ENCODE measurements around the gene SLC30A2.

Gene SLC30A2

DNA sequence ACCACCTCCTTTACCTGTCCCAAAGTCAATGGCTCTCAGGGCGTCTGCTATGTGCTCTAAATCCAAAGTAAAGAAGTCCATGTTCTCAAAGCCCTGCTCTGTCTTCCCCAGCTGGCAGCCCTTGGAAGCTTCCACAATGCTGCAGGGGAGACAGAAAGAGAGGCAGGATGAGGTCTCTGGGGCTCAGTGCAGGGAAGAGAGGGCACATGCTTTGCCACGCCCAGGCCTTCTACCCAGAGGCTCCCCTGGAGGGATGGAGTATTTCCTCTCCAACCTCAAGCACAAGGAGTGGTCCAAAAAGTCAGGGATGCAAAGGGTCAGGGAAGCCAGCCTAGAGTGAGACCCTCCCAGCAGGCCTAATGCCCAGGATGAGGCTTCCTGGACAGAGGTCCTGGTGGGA, 11.3 kb upstream of the SLC30A2 start:
- Histone ChIP-seq H3K27me3 (ENCODE audit: insufficient read depth, low read length) (0 out of 2 replicates have a peak, but pooled peaks cover 11% of the 10 kb centered on the region), H3K79me2 (ENCODE audit: insufficient read depth, low read length) (no peaks in the 10 kb centered on the region), H3K9me2 (ENCODE audit: low read depth, low read length) (no peaks in the 10 kb centered on the region), H3K4me2 (ENCODE audit: low read length) (no peak overlapping the region), H3K4me3 (ENCODE audit: low read depth, low read length, poor library complexity, severe bottlenecking) (no peak overlapping the region), H4K20me1 (ENCODE audit: insufficient read depth, low read length) (no peaks in the 10 kb centered on the region), H3K36me3 (ENCODE audit: insufficient read depth, low read length) (no peaks in the 10 kb centered on the region), H3K4me1 (ENCODE audit: insufficient read depth, low read length, severe bottlenecking) (no peaks in the 10 kb centered on the region), H3F3A (ENCODE audit: insufficient read depth, low read length) (no peaks in the 10 kb centered on the region), H3K9me3 (ENCODE audit: low read length) (no peaks in the 10 kb centered on the region), H3K27ac (ENCODE audit: low read depth, low read length, poor library complexity, severe bottlenecking) (no peak overlapping the region), H2AFZ (ENCODE audit: low read length) (no peak overlapping the region), H3K9ac (ENCODE audit: low read length) (no peak overlapping the region)
- TF ChIP-seq, protein P1, sequence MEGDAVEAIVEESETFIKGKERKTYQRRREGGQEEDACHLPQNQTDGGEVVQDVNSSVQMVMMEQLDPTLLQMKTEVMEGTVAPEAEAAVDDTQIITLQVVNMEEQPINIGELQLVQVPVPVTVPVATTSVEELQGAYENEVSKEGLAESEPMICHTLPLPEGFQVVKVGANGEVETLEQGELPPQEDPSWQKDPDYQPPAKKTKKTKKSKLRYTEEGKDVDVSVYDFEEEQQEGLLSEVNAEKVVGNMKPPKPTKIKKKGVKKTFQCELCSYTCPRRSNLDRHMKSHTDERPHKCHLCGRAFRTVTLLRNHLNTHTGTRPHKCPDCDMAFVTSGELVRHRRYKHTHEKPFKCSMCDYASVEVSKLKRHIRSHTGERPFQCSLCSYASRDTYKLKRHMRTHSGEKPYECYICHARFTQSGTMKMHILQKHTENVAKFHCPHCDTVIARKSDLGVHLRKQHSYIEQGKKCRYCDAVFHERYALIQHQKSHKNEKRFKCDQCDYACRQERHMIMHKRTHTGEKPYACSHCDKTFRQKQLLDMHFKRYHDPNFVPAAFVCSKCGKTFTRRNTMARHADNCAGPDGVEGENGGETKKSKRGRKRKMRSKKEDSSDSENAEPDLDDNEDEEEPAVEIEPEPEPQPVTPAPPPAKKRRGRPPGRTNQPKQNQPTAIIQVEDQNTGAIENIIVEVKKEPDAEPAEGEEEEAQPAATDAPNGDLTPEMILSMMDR (IDR thresholded peaks at IDR 0.05; ENCODE audit: low read length): no peak
- TF ChIP-seq EZH2 (IDR thresholded peaks at IDR 0.05; ENCODE audit: borderline replicate concordance, low read length): no peak

DNA sequence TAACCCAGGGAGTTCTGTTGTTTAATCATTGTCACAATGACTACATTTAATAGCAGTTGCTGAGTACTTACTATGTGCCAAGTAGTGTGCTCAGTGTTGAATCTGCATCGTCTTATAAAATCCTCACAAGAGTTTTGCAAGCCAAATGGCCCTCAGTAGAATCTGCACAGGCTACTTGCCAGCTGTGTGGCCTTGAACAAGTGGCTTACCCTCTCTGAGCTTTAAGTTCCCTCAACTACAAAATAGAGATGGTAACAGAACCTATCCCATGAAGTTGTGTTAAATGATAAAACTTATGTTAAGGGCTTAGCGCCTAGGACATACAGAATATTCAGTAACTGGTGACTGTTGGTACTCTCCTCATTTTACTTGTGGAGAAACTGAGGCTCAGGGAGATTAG, 9.1 kb upstream of the SLC30A2 start:
- TF ChIP-seq, protein P1 (IDR thresholded peaks at IDR 0.05; ENCODE audit: low read length): no peak
- TF ChIP-seq EZH2 (IDR thresholded peaks at IDR 0.05; ENCODE audit: borderline replicate concordance, low read length): no peak
- Histone ChIP-seq H3K79me2 (ENCODE audit: insufficient read depth, low read length) (no peaks in the 10 kb centered on the region), H3K4me2 (ENCODE audit: low read length) (no peak overlapping the region), H3F3A (ENCODE audit: insufficient read depth, low read length) (no peaks in the 10 kb centered on the region), H3K9me3 (ENCODE audit: low read length) (no peaks in the 10 kb centered on the region), H3K27ac (ENCODE audit: low read depth, low read length, poor library complexity, severe bottlenecking) (no peak overlapping the region), H4K20me1 (ENCODE audit: insufficient read depth, low read length) (no peaks in the 10 kb centered on the region), H3K4me1 (ENCODE audit: insufficient read depth, low read length, severe bottlenecking) (no peaks in the 10 kb centered on the region), H3K36me3 (ENCODE audit: insufficient read depth, low read length) (no peaks in the 10 kb centered on the region), H3K9me2 (ENCODE audit: low read depth, low read length) (no peaks in the 10 kb centered on the region), H2AFZ (ENCODE audit: low read length) (no peak overlapping the region), H3K27me3 (ENCODE audit: insufficient read depth, low read length) (0 out of 2 replicates have a peak, but pooled peaks cover 6% of the 10 kb centered on the region), H3K9ac (ENCODE audit: low read length) (no peak overlapping the region), H3K4me3 (ENCODE audit: low read depth, low read length, poor library complexity, severe bottlenecking) (no peak overlapping the region)

DNA sequence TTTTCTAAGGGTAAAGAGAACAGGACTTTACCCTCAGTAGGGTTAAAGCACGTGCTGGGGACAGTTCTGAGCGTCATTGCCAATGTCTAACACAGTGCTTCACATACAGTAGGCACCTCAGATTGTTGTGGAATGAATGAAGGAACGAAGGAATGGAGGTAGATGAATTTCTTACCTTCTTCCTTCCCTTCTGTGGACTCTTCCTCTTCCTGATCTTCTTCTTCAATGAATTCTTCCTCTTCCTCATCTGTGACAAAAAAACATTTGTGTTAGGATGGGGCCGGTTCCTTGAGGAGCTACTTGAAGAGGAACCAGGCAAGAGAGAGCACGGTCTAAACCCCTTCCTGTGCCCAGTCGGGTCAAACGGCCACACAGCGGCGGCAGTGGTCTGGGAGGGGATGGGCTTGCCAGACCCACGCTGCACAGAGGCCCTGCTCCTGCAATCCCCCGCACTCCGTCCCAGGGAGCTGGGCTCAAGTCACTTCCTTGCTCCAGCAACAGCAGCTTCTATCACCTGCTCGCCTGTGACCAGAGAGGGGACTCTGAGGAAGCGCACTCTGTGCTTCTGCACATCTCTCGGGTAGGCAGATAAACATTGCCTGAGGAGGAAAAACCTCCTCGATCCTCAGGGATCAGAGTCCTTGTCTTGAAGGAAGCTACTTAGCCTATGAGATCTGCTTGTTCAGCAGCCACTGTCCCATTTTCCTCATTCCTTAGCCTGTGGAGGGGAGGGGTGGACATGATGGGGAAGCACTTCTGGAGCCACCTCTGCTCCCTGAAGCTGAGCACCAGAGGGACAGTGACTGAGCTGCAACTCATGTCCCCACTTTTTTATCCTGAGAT, 8.0 kb upstream of the SLC30A2 start:
- Histone ChIP-seq H2AFZ (ENCODE audit: low read length) (no peak overlapping the region), H3K4me3 (ENCODE audit: low read depth, low read length, poor library complexity, severe bottlenecking) (no peak overlapping the region), H3K36me3 (ENCODE audit: insufficient read depth, low read length) (no peaks in the 10 kb centered on the region), H3K4me1 (ENCODE audit: insufficient read depth, low read length, severe bottlenecking) (no peaks in the 10 kb centered on the region), H4K20me1 (ENCODE audit: insufficient read depth, low read length) (no peaks in the 10 kb centered on the region), H3K27me3 (ENCODE audit: insufficient read depth, low read length) (0 out of 2 replicates have a peak, but pooled peaks cover 6% of the 10 kb centered on the region), H3K9ac (ENCODE audit: low read length) (no peak overlapping the region), H3K9me3 (ENCODE audit: low read length) (no peaks in the 10 kb centered on the region), H3K4me2 (ENCODE audit: low read length) (no peak overlapping the region), H3F3A (ENCODE audit: insufficient read depth, low read length) (no peaks in the 10 kb centered on the region), H3K9me2 (ENCODE audit: low read depth, low read length) (no peaks in the 10 kb centered on the region), H3K79me2 (ENCODE audit: insufficient read depth, low read length) (no peaks in the 10 kb centered on the region), H3K27ac (ENCODE audit: low read depth, low read length, poor library complexity, severe bottlenecking) (no peak overlapping the region)
- no peak for TF ChIP-seq EZH2 (IDR thresholded peaks at IDR 0.05; ENCODE audit: borderline replicate concordance, low read length)
- TF ChIP-seq, protein P1 (IDR thresholded peaks at IDR 0.05; ENCODE audit: low read length): no peak

Data from OCI-LY1 (cell line).